Fibroblast of lung (primary cell): ENCODE results near the gene DAPK1. TPM values are rescaled to one million over a fixed set of nuclear protein-coding genes. Genes with fewer than 3 reads are reported as not detected.

Source experiments
- DNase-seq, 2 donors: peaks; one replicate each; pipeline versions ENCODE4 v3.0.0 to v3.0.0-alpha.2; 2010; ENCODE audit warnings: low read depth in 2 of 2
- H2AFZ ChIP-seq: 2 replicates; pipeline ENCODE4 v1.5.1; 2012; ENCODE audit warnings: low read length, control low read depth, inconsistent platforms
- H3K27ac ChIP-seq: 2 replicates; pipeline ENCODE4 v1.5.1; 2011; ENCODE audit warnings: low read length, control low read depth; ENCODE audit not compliant: insufficient read depth
- H3K27me3 ChIP-seq: 2 replicates; pipeline ENCODE4 v1.5.1; 2011; ENCODE audit warnings: mild to moderate bottlenecking, low read length; ENCODE audit not compliant: control insufficient read depth, insufficient read depth
- H3K36me3 ChIP-seq: 2 replicates; pipeline ENCODE4 v1.5.1; 2011; ENCODE audit warnings: low read length; ENCODE audit not compliant: control insufficient read depth, insufficient read depth
- H3K4me1 ChIP-seq: 2 replicates; pipeline ENCODE4 v1.5.1; 2011; ENCODE audit warnings: low read length; ENCODE audit not compliant: control insufficient read depth, insufficient read depth; ENCODE audit errors: extremely low read depth
- H3K4me2 ChIP-seq: 2 replicates; pipeline ENCODE4 v1.5.1; 2011; ENCODE audit warnings: low read length, control low read depth; ENCODE audit not compliant: insufficient read depth; ENCODE audit errors: extremely low read depth
- H3K4me3 ChIP-seq, 4 experiments: fragments of 200-600 bp in 1 of 4; sonication (generic) in 1 of 4; replicated peaks in 1 of 4; 2 replicates each; pipeline ENCODE4 v1.5.1; 2011 to 2016; ENCODE audit warnings: low read length in 4 of 4, low read depth in 3 of 4, mild to moderate bottlenecking in 3 of 4, control low read depth in 2 of 4, inconsistent platforms in 1 of 4, mixed read lengths in 1 of 4; ENCODE audit not compliant: insufficient read depth in 1 of 4; ENCODE audit errors: control extremely low read depth in 1 of 4
- H3K79me2 ChIP-seq: 2 replicates; pipeline ENCODE4 v1.5.1; 2012; ENCODE audit warnings: mild to moderate bottlenecking, low read length, inconsistent platforms; ENCODE audit not compliant: control insufficient read depth, insufficient read depth
- H3K9ac ChIP-seq: 2 replicates; pipeline ENCODE4 v1.5.1; 2011; ENCODE audit warnings: mild to moderate bottlenecking, low read length, control low read depth; ENCODE audit not compliant: insufficient read depth
- H3K9me3 ChIP-seq: 2 replicates; pipeline ENCODE4 v1.5.1; 2012; ENCODE audit warnings: low read depth, low read length; ENCODE audit not compliant: control insufficient read depth, insufficient read depth
- H4K20me1 ChIP-seq: 2 replicates; pipeline ENCODE4 v1.5.1; 2011; ENCODE audit warnings: low read length; ENCODE audit not compliant: control insufficient read depth, insufficient read depth; ENCODE audit errors: extremely low read depth
- CTCF ChIP-seq, 2 donors: IDR thresholded peaks in 1 of 2; conservative IDR thresholded peaks in 1 of 2; 1 replicate in 1 of 2; 2 replicates in 1 of 2; pipeline ENCODE4 v1.5.1; 2011 to 2012; ENCODE audit warnings: low read length in 2 of 2, control low read depth in 1 of 2, inconsistent platforms in 1 of 2, low read depth in 1 of 2, mild to moderate bottlenecking in 1 of 2
- EZH2 ChIP-seq: IDR thresholded peaks from 2 replicates; pipeline ENCODE4 v1.5.1; 2012; ENCODE audit warnings: low read length, control low read depth, mild to moderate bottlenecking; ENCODE audit errors: missing control alignments
- polyA plus RNA-seq, 2 donors: library from polyadenylated mRNA; depleted of rRNA in 1 of 2; stranded (reverse) in 1 of 2; unstranded in 1 of 2; fragments of >200 nt; gene quantifications; 2 replicates each; pipeline ENCODE4 v1.2.1, GENCODE V29; 2011 to 2012; ENCODE audit warnings: missing spikeins in 1 of 2
- total RNA-seq: library from RNA; depleted of rRNA; stranded (reverse); fragments of >200 nt; gene quantifications from 2 replicates; pipeline ENCODE4 v1.2.1, GENCODE V29; 2014

Gene DAPK1
- total and polyA plus RNA-seq, 2 donors (not counting 1 experiment from before 2014, with no cell fraction given) = 1.1 to 15.5 TPM

GRCh38 chr9:87661241-87661640, 163.6 kb downstream of the DAPK1 start:
- Histone ChIP-seq H4K20me1 (no peaks in the 10 kb centered on the region), H3K4me1 (peaks cover 2% of the 10 kb centered on the region), H3K4me2 (no peak overlapping the region), H3K4me3 (no peak overlapping the region), H3K27ac (no peak overlapping the region), H3K79me2 (no peaks in the 10 kb centered on the region), H2AFZ (no peak overlapping the region), H3K36me3 (no peaks in the 10 kb centered on the region), H3K9ac (no peak overlapping the region), H3K27me3 (no peaks in the 10 kb centered on the region), H3K9me3 (no peaks in the 10 kb centered on the region)
- peak in 1 of 2 donors; percentile 25 for DNase-seq
- TF ChIP-seq CTCF (conservative IDR thresholded peaks at IDR 0.05 in 1 of 2, IDR thresholded peaks at IDR 0.05 in 1 of 2; ENCODE audit: low read depth in 1 of 2, low read length in 2 of 2) (no peak), EZH2 (no peak)

GRCh38 chr9:87662808-87663528, 165.3 kb downstream of the DAPK1 start:
- Histone ChIP-seq H3K9me3 (no peaks in the 10 kb centered on the region), H3K27ac (no peak overlapping the region), H3K79me2 (no peaks in the 10 kb centered on the region), H3K27me3 (no peaks in the 10 kb centered on the region), H4K20me1 (no peaks in the 10 kb centered on the region), H3K4me2 (no peak overlapping the region), H3K9ac (no peak overlapping the region), H3K4me1 (no peaks in the 10 kb centered on the region), H3K36me3 (no peaks in the 10 kb centered on the region), H2AFZ (no peak overlapping the region), H3K4me3 (no peak overlapping the region)
- peak; percentile 88 to 91 for TF ChIP-seq CTCF (conservative IDR thresholded peaks at IDR 0.05 in 1 of 2, IDR thresholded peaks at IDR 0.05 in 1 of 2; ENCODE audit: low read depth in 1 of 2, low read length in 2 of 2)
- no peak for TF ChIP-seq EZH2
- peak; percentile 60 to 85 for DNase-seq

GRCh38 chr9:87663556-87663955, 165.9 kb downstream of the DAPK1 start:
- H3K9ac ChIP-seq = no peak overlapping the region
- H2AFZ ChIP-seq = no peak overlapping the region
- H3K36me3 ChIP-seq = no peaks in the 10 kb centered on the region
- H3K9me3 ChIP-seq = no peaks in the 10 kb centered on the region
- H3K4me2 ChIP-seq = no peak overlapping the region
- no peak overlapping the region for H3K4me3 ChIP-seq
- no peak overlapping the region for H3K27ac ChIP-seq
- H3K27me3 ChIP-seq = no peaks in the 10 kb centered on the region
- no peaks in the 10 kb centered on the region for H3K4me1 ChIP-seq
- no peaks in the 10 kb centered on the region for H3K79me2 ChIP-seq
- H4K20me1 ChIP-seq = no peaks in the 10 kb centered on the region
- no peak for TF ChIP-seq CTCF (conservative IDR thresholded peaks at IDR 0.05 in 1 of 2, IDR thresholded peaks at IDR 0.05 in 1 of 2; ENCODE audit: low read depth in 1 of 2, low read length in 2 of 2)
- no peak for TF ChIP-seq EZH2
- DNase-seq = no peak
